ENCODE data around the gene CCDC191.

Gene CCDC191

GRCh38 chr3:114056130-114057010 is at the start of gene CCDC191, which contains the start of gene QTRT2:
Gene CCDC191 (minus strand): TSS chr3:114056526. CDS start chr3:114056466, 60 bp downstream.
Gene QTRT2 (plus strand): TSS chr3:114056737. CDS start chr3:114065258, 8,521 bp downstream.
- in situ Hi-C loops (cut with HindIII; ENCODE audit: low sequenced_read_pairs), result no loop called here

DNA sequence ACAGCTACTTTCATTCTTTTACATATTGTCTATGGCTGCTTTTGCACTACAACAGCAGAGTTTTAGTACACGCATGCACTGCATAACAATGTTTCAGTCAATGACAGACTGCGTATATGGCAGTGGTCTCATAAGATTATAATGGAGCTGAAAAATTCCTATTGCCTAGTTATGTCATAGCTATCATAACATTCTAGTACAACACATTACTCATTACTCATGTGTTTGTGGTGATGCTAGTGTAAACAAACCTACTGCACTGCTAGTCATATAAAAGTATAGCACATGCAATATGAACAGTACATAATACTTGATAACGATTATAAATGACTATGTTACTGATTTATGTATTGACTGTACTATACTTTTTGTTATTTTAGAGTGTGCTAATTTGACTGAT is 48.1 kb upstream of the CCDC191 start:
- in situ Hi-C loops (cut with HindIII; ENCODE audit: low sequenced_read_pairs), result no loop called here

- in situ Hi-C loops (cut with HindIII; ENCODE audit: low sequenced_read_pairs), result no loop called here
Observed at GRCh38 chr3:114103858-114104257, 47.5 kb upstream of the CCDC191 start.

GRCh38 chr3:114103181-114103580 is 46.9 kb upstream of the CCDC191 start:
- in situ Hi-C loops (cut with HindIII; ENCODE audit: low sequenced_read_pairs), result no loop called here

- in situ Hi-C loops (cut with HindIII; ENCODE audit: low sequenced_read_pairs), result no loop called here
Observed at GRCh38 chr3:114101101-114101500, 44.8 kb upstream of the CCDC191 start.

DNA sequence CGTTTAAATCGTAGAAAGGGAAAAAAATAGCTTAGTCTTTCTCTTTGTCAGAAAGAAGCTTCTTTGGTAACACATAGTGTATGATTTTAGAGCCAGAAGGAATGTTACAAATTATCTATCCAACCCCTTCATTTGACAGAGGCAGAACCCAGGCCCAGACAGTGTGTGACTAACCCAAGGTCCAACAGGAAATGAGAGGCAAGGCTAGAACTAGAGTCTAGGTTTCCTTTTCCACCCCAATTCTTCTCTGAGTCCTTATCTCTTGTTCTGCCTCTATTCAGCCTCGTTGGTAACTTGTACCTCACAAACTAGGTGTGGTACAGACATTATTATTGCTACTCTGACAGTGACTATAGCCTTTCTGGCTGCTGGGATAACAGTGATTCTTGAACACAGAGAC is 39.5 kb upstream of the CCDC191 start:
- in situ Hi-C loops (cut with HindIII; ENCODE audit: low sequenced_read_pairs), result no loop called here

DNA sequence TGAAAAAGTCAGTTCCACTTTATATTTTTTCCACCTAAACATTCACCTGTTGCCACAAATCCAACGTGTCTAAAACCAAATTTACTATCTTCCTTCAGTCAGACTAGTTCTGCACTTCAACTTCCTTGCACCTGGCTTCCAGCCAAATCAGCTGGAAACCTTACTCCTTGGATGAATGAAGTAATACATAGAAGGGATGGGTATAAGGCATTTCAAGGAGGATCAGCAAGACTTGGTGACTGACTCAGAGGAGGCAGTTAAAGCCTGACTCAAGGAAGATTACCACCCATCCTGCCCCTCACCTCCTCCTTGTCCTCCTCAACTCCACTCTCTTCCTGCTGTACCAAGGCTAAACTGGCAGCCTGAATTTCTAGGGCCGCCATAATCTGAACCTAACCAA is 37.3 kb upstream of the CCDC191 start:
- in situ Hi-C loops (cut with HindIII; ENCODE audit: low sequenced_read_pairs), result no loop called here

DNA sequence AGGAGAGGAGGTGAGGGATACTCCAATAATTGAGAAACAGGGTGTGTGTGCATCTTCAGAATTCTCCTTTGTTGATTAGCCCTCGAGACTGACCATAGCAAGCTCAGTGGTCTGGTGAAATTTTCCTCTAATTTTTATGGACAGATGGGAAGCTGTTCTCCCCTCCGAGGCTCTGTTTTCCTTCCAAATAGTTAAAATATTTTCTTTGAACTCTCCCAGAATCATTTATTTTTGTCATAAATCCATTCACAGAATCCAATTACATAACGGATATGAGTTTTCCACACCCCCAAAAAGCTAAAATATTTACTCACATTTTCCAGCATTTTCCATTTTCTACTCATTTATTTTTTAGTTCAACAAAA is 36.7 kb upstream of the CCDC191 start:
- in situ Hi-C loops (cut with HindIII; ENCODE audit: low sequenced_read_pairs), result no loop called here

DNA sequence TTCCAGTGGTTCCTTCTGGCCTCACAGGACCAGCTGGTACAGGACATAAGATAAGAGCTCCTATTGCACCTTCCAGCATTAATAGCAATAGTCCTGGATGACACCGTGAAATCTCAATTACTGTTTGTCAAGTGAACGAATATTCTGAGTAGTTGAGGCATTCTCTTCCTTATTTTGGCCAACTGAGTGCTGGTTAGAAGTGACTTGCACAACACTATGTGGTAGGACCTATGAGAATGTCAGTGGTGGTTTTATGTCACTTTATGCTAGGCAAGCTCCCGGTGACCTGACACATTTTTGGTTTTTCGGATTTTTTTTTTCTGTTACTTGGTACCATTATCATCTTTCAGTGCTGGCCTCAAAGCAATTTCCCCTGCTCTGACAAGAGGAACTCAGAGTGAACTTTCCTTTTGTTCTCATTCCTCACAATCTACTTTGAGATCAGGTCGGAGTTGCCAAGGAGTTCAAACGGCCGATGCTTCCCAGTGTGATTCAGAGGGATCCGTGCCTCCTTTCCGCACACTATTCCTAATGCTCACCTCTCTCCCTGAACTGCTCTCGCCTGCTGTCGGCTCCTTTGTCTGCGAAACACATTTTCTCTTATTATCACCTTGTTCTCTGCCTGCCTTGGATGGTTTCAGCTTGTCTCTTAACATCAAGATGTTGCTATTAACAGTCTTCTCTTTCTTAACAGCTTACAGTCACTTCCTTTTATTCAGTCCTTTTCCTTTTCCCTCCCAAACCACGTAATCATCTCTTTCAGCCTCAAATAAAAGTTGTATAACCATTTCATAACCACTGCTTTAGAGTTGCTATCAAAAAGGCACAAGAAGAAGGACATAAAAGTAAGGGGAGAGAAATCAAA is 36.1 kb upstream of the CCDC191 start:
- in situ Hi-C loops (cut with HindIII; ENCODE audit: low sequenced_read_pairs), result no loop called here

DNA sequence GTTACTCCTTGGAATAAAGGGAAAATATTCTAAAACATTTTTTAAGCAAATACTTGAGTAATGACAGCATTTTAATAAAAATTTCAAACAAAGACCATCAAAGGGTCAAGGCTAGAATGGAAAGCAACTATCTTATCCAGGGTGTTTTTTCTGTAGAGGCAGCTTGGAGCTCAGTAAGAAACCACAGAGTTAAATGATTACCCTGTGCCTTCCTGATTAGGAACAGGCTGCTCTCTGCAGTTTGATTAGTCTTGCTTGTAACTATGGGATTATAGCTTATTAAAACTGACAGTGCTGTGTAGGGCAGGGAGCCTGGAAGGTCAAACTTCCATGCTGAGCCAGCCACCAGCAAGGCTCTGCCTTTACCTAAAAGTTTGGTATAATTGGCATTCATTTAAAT is 33.3 kb upstream of the CCDC191 start:
- in situ Hi-C loops (cut with HindIII; ENCODE audit: low sequenced_read_pairs), result no loop called here

- in situ Hi-C loops (cut with HindIII; ENCODE audit: low sequenced_read_pairs), result no loop called here
Observed at GRCh38 chr3:114086356-114086755, 30.0 kb upstream of the CCDC191 start.

- in situ Hi-C loops (cut with HindIII; ENCODE audit: low sequenced_read_pairs), result no loop called here
Observed at GRCh38 chr3:114083112-114083511, 26.8 kb upstream of the CCDC191 start.

GRCh38 chr3:114081037-114081436 is 24.7 kb upstream of the CCDC191 start:
- in situ Hi-C loops (cut with HindIII; ENCODE audit: low sequenced_read_pairs), result no loop called here

GRCh38 chr3:114080201-114080600 is 23.9 kb upstream of the CCDC191 start:
- in situ Hi-C loops (cut with HindIII; ENCODE audit: low sequenced_read_pairs), result no loop called here

DNA sequence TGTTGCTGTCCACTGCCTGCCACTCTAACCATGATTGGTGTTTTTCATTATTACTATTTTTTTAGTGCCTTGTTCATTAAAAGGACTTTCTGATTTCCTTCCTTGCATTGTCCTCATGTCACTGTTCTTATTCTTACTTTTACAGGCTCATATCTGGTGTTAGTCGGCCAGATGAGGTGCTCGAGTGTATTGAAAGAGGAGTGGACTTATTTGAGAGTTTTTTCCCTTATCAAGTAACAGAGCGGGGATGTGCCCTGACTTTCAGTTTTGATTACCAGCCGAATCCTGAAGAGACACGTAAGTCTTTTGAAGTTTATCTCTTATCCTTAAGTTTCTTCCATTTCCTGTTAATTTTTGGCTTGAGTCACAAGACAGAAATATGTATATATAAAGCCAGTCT is 23.4 kb upstream of the CCDC191 start:
- in situ Hi-C loops (cut with HindIII; ENCODE audit: low sequenced_read_pairs), result no loop called here

GRCh38 chr3:114078126-114078525 is 21.8 kb upstream of the CCDC191 start:
- in situ Hi-C loops (cut with HindIII; ENCODE audit: low sequenced_read_pairs), result no loop called here

GRCh38 chr3:114076711-114077110 is 20.4 kb upstream of the CCDC191 start:
- in situ Hi-C loops (cut with HindIII; ENCODE audit: low sequenced_read_pairs), result no loop called here

DNA sequence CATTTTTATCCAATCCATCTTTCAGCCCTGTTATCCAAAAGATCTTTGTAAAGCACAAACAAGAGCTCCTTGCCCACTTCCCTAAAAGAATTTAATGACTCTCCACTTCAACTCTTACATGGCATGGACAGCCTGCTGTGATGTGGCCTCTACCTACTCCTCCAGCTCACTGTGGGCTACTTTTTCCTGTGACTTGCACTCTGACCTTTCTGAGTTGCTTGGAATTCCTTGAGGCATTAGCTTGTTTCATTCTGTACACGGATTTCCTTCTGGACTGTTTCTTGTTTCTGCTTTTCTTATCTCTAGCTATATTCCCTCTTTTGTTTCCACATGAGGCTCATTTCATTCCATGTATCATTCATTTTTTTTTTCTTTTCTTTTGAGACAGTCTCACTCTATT is 15.5 kb upstream of the CCDC191 start:
- in situ Hi-C loops (cut with HindIII; ENCODE audit: low sequenced_read_pairs), result no loop called here

- in situ Hi-C loops (cut with HindIII; ENCODE audit: low sequenced_read_pairs), result no loop called here
Observed at GRCh38 chr3:114068336-114068735, 12.0 kb upstream of the CCDC191 start.

DNA sequence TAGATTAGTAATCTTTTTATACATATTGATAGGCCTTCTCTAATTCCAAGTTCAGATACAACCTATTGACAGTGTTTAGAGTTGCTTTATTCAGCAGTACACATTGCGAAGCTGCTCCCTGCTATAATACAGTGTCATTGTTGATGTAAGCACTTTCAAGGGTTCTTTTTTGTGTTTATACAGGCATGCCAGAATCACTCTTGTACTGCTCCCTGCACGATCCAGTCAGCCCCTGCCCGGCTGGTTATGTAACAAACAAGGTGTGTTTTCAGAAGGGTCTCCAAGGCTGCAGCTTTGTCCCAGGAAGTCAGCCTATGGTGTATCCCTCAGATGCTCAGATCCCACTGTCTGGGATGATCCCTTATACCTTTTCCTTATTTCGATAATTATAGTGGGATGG is 11.5 kb upstream of the CCDC191 start:
- in situ Hi-C loops (cut with HindIII; ENCODE audit: low sequenced_read_pairs), result no loop called here

DNA sequence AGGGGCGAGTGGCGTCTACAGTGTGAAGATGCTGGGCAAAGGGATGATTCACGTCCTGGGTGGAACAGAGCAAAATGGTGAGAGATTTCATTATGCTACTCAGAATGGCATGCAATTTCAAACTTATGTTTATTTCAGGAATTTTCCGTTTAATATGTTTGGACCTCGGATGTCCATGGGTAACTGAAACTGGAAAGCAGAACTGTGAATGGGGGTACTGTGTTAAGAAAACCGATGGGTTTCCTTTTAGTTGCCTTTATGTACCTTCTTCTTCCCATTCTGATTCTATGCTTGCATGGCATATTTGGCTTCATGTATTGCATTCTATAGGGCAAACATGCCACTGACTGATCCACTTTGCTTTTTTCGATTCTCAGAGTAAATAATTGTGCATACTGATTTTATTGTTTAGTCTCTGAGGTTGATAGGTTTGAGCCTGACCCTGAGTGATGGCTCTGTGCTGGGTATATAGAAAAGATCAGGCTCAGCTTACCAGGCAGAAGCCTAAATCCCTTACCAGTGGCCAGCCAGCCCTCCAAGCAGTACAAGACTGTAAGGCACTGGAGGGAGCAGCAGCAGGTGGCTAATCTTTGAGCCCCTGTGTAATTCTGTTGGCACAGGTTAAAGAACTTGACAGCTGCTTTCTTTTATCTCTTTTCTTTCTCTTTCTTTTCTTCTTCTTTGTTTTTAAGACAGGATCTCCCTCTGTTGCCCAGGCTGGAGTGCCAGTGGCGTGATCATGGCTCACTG is 4.8 kb upstream of the CCDC191 start:
- in situ Hi-C loops (cut with HindIII; ENCODE audit: low sequenced_read_pairs), result no loop called here

Data from DLD1 (cell line).